ENCODE results near the gene ATP9A.
A peak's percentile ranks its signal among the peaks of the same experiment; 100 is the strongest.

DNA sequence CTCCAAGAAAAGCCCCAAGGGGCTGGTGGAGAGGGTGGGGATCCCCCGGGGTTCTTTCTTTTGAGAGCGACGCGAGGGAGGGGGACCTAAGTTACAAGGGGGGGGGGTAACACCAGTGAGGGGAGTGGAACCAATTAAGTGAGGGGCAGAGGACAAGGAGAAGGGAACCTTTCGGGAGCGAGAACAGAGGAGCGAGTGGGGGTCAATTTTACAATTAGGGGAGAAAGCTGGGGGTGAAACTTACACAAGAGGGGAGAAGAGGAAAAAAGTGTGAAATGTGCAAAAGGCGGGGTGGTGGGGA, 33.6 kb upstream of the ATP9A start:
- no peak for TF ChIP-seq CTCF (conservative IDR thresholded peaks at IDR 0.05 in 1 of 2, IDR thresholded peaks at IDR 0.05 in 1 of 2; ENCODE audit: low read depth in 1 of 2, low read length in 2 of 2)
- TF ChIP-seq EZH2 (IDR thresholded peaks at IDR 0.05; ENCODE audit: low read length, missing control alignments), result peak; percentile 33
